ENCODE data around the gene PKDCC.
A peak's percentile ranks its signal among the peaks of the same experiment; 100 is the strongest.

Gene PKDCC

DNA sequence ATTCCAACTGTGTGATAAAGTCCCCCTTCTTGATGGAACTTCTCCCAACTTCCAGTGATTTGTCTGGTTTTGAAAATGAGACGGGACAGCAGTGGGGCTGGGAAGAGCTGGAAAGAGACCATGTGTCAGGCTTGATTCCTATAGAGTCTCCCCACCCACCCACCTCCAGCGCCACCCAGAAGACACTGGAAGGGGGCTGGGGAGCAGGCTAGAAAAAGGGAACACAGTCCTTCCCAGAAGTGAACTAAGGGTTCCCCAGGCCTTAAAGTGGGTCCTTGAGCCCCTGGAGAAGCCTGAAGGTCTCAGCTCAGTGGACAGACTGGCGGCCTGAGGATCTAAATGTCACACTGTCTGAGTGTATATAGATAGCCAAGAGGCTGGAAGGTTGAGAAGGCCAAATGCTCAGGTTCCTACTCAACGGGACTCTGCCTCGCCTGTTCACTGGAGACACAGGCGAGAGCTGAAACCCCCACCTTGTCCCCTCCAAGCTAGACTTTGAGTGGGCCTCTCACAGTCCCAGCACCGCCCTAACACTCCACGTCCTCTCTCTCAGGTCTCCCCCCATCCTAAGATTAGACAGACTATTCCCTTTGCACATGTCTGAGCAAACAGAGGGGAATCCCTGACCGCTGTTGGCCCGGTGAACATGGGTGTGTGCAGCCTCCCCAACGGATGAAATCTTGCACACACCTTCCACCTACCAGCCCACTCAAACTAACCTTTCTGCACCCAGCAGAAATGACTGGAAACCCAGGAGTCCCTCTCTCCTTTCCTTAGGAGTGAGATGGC lies 1.6 kb downstream of the PKDCC start:
- peak overlapping the region; percentile 70 for H3K4me3 ChIP-seq (ENCODE audit: control insufficient read depth, low read depth, low read length)
- TF ChIP-seq, protein P1, sequence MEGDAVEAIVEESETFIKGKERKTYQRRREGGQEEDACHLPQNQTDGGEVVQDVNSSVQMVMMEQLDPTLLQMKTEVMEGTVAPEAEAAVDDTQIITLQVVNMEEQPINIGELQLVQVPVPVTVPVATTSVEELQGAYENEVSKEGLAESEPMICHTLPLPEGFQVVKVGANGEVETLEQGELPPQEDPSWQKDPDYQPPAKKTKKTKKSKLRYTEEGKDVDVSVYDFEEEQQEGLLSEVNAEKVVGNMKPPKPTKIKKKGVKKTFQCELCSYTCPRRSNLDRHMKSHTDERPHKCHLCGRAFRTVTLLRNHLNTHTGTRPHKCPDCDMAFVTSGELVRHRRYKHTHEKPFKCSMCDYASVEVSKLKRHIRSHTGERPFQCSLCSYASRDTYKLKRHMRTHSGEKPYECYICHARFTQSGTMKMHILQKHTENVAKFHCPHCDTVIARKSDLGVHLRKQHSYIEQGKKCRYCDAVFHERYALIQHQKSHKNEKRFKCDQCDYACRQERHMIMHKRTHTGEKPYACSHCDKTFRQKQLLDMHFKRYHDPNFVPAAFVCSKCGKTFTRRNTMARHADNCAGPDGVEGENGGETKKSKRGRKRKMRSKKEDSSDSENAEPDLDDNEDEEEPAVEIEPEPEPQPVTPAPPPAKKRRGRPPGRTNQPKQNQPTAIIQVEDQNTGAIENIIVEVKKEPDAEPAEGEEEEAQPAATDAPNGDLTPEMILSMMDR (conservative IDR thresholded peaks at IDR 0.05; ENCODE audit: control insufficient read depth, insufficient read depth, low read depth, low read length), result no peak
- DNase-seq (ENCODE audit: low read depth), result no peak

DNA sequence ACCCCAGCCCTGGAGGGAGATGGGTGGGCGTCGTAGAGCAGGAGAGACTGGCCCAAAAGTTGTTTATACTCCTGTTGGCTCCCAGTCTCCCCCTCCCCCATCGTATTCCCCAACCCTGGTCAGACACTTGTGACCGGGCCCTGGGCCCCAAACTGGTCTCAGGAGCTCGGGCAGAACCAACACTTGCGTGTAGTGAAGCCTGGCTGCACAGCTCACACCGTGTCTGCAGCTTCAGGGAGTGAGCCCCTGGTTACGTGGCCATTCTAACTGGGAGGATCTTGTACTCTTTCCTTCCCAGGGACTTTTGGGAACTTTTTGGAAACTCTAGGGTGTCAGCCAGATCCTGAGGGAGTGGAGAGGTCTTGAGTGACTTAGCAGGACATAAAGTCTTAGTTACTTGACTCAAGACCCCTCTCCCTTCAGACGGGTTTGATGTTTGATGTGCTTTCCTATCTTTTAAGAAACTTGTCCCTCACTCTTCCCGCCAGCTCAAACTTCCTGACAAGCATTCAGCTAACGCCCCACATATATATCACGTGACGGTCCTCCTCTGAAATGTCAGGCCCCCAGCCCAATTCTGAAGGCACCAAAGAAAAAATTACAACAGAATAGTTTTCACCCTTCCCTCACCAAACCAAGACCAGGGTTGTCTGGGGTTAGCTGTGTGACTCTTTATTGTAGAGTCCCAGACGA lies 2.3 kb downstream of the PKDCC start:
- no peak for DNase-seq (ENCODE audit: low read depth)
- TF ChIP-seq, protein P1 (conservative IDR thresholded peaks at IDR 0.05; ENCODE audit: control insufficient read depth, insufficient read depth, low read depth, low read length), result no peak
- H3K4me3 ChIP-seq (ENCODE audit: control insufficient read depth, low read depth, low read length), result peak overlapping the region; percentile 70

DNA sequence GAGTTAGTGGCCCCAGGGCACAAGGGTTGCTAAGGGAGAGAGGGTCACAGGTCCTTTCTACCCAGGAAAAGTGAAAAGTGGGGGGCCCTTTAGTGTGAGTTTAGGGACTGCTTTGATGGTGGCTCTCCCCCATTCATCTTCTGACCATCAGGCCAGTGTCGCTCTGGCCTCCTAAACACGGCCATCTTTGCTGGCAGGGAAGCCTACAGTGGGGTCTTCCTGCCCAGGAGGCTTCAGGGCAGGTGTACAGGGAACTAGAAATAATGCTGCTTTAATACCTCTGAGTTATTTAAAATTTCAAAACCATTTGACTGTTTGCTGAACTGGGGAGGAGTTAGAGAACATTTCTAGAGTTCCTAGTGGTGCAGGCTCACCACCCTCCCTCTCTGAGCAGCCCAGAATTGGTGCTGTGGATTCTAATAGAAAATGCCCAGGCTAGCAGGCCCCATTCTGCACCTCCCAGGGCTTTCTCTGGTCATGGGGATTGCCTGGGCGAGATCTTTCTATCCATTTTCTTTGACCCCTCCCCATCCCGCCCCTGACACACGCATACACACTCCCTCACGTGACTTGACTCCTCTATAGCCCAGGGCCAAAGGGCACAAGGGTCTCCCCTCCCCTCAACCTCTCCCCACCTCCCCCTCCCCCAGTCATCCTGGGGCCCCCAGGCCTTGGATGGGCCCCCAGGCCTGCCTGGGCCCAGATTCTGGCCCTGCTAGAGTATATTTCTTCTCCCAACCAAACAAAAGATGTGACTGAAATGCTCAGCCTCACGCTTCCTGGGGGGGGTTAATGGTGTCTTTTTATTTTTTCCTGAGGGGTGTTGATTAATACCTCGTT lies 3.1 kb downstream of the PKDCC start:
- no peak for DNase-seq (ENCODE audit: low read depth)
- no peak overlapping the region for H3K4me3 ChIP-seq (ENCODE audit: control insufficient read depth, low read depth, low read length)
- TF ChIP-seq, protein P1 (conservative IDR thresholded peaks at IDR 0.05; ENCODE audit: control insufficient read depth, insufficient read depth, low read depth, low read length), result no peak

DNA sequence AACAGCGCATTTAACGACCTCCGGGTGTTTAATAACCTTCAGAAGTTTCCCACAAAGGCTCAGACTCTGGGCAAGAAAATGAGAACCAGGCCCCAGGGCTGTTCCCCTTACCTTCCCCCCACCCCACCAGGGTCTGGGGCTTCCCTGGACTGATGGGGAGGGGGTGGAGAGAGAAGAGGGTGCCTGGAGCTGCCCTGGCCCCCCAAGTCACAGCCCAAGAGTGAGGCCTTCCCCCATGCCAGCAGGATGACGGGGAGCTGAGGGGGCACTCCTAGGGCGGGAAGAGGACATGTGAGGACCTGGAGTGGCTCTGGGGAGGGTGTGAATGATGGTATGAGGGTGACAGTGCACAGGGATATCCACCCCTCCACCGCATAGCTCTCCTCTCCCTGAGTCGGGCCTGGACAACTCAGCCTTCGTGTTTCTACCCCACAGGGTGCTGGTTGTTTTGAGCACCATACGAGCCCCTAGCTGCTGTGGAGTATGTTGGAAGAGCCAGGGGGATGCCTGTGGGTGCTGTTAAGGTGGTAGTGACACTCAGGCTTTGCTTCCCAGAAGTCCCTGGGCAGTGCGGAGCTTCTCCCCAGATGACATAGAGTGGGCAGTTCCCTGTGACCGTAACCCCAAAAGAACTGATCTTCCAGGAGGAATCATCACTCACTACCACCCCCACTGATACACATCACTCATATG lies 3.9 kb downstream of the PKDCC start:
- DNase-seq (ENCODE audit: low read depth), result no peak
- TF ChIP-seq, protein P1 (conservative IDR thresholded peaks at IDR 0.05; ENCODE audit: control insufficient read depth, insufficient read depth, low read depth, low read length), result no peak
- no peak overlapping the region for H3K4me3 ChIP-seq (ENCODE audit: control insufficient read depth, low read depth, low read length)

DNA sequence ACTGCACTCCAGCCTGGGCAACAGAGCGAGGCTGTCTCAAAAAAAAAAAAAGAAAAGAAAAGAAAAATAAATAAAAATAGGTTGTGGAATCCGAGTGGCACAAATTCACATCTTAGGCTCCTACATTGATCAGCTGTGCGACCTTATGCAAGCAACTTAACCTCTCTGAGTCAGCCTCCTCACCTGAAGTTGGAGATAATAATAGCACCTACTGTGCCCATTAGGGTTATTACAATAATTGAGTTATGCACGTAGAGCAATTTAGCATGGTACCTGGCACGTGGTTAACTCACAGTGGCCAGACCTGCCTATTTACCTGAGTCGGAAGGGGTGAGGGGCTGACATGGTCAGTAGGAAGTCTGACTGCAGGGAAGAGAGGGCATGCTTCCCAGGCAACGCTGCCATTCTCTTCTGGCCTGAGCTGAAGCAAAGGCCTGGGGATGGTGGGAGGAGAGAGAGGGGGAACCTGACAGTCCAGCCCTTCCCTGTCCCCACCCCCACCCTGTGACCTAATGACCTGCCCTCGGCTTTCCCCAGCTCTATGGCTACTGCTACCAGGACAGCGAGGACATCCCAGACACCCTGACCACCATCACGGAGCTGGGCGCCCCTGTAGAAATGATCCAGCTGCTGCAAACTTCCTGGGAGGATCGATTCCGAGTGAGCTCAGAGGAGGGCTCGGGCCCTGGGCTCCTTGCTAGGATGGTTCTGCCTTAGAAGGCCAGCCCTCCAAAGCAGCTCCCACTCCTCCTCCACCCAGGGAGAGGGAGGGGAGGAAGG lies 5.1 kb downstream of the PKDCC start:
- peak; percentile 39 for DNase-seq (ENCODE audit: low read depth)
- no peak overlapping the region for H3K4me3 ChIP-seq (ENCODE audit: control insufficient read depth, low read depth, low read length)
- TF ChIP-seq, protein P1 (conservative IDR thresholded peaks at IDR 0.05; ENCODE audit: control insufficient read depth, insufficient read depth, low read depth, low read length), result no peak

Data from fibroblast of mammary gland (primary cell).